Measurements from ENCODE around the gene MDK. TPM values are rescaled to one million over a fixed set of nuclear protein-coding genes. Genes with fewer than 3 reads are reported as not detected.

Gene MDK
- total and polyA plus RNA-seq, 2 of the 13 experiments (the other 11 are each of a cell fraction or from before 2014, with no cell fraction given), result 312 to 407 TPM

GRCh38 chr11:46389450-46390330, 8.2 kb downstream of the MDK start (continued):
- TF ChIP-seq ZNF138 (CRISPR knock-in tag; IDR thresholded peaks at IDR 0.05; ENCODE audit: low read depth) (no peak), ZNF512 (CRISPR knock-in tag; IDR thresholded peaks at IDR 0.05) (no peak), HNF4G (IDR thresholded peaks at IDR 0.05; ENCODE audit: borderline replicate concordance, low read depth, low read length) (no peak), HNF4G (CRISPR knock-in tag; IDR thresholded peaks at IDR 0.05; ENCODE audit: borderline replicate concordance, low read depth) (no peak), ZNF318 (CRISPR knock-in tag; IDR thresholded peaks at IDR 0.05) (no peak), SMYD3 (CRISPR knock-in tag; IDR thresholded peaks at IDR 0.05) (no peak), AKAP8 (CRISPR knock-in tag; IDR thresholded peaks at IDR 0.05) (no peak), ZC3H13 (CRISPR knock-in tag; IDR thresholded peaks at IDR 0.05) (no peak), NR2F2 (IDR thresholded peaks at IDR 0.05; ENCODE audit: borderline replicate concordance, low read depth) (no peak), ZFP62 (CRISPR knock-in tag; IDR thresholded peaks at IDR 0.05) (no peak), NFATC3 (CRISPR knock-in tag; IDR thresholded peaks at IDR 0.05) (no peak), ARID2 (CRISPR knock-in tag; IDR thresholded peaks at IDR 0.05; ENCODE audit: borderline replicate concordance) (0 out of 2 replicates have a peak, but pooled peaks have one; percentile 40), PAX8 (CRISPR knock-in tag; IDR thresholded peaks at IDR 0.05; ENCODE audit: borderline replicate concordance) (no peak), TFAP4 (IDR thresholded peaks at IDR 0.05; ENCODE audit: borderline replicate concordance, low read depth) (no peak; the same call in 1 of the 2 replicates), ZNF615 (CRISPR knock-in tag; IDR thresholded peaks at IDR 0.05; ENCODE audit: borderline replicate concordance) (no peak), MNT (IDR thresholded peaks at IDR 0.05) (0 out of 2 replicates have a peak, but pooled peaks have one; percentile 24)

All from HepG2 (cell line).